SK-N-SH (cell line): ENCODE data around the gene SEC14L2. TPM values are rescaled to one million over a fixed set of nuclear protein-coding genes. Genes with fewer than 3 reads are reported as not detected.

Source experiments
- CTCF ChIA-PET: fragments of 300-600, 350-600 bp; formaldehyde crosslinking; extraction: SDS; loops from one replicate; lab custom pipeline; 2021; lab: Yijun Ruan, JAX
- POLR2A ChIA-PET: fragments of 350-600 bp; sonication (Branson Sonifier 250); formaldehyde crosslinking; extraction: SDS; loops from one replicate; lab custom pipeline; 2020; ENCODE audit warnings: antibody characterized with exemption, inconsistent platforms; lab: Yijun Ruan, JAX
- DNase-seq: peaks from one replicate; pipeline ENCODE4 v3.0.0; 2012
- H2AFZ ChIP-seq: fragments of 200-600 bp; sonication (generic); 2 replicates; pipeline ENCODE4 v1.8.1; 2016; ENCODE audit warnings: antibody characterized with exemption, mild to moderate bottlenecking, low read depth
- H3F3A ChIP-seq: fragments of 200-600 bp; sonication (generic); replicated peaks from 2 replicates; pipeline ENCODE3; 2016; ENCODE audit warnings: antibody characterized with exemption, mild to moderate bottlenecking; ENCODE audit not compliant: insufficient read depth
- H3K27ac ChIP-seq, 2 experiments: fragments of 200-500 bp in 1 of 2; fragments of 200-600 bp in 1 of 2; sonication (Bioruptor generic) in 1 of 2; sonication (generic), shearing (Covaris generic) in 1 of 2; 2 replicates each; pipeline versions ENCODE4 v1.5.1 to v1.6.1; 2014 to 2016; ENCODE audit warnings: low read depth in 2 of 2, inconsistent platforms in 1 of 2, low read length in 1 of 2, mild to moderate bottlenecking in 1 of 2, mixed read lengths in 1 of 2
- H3K27me3 ChIP-seq: fragments of 200-600 bp; sonication (generic), shearing (Covaris generic); 2 replicates; pipeline ENCODE4 v1.6.1; 2016; ENCODE audit warnings: mixed run types; ENCODE audit not compliant: insufficient read depth
- H3K36me3 ChIP-seq, 2 experiments: fragments of 200-500 bp in 1 of 2; fragments of 200-600 bp in 1 of 2; sonication (Bioruptor generic) in 1 of 2; sonication (generic) in 1 of 2; replicated peaks in 1 of 2; 2 replicates each; pipeline versions ENCODE3 to v1.5.1; 2014 to 2016; ENCODE audit warnings: low read length in 1 of 2, mild to moderate bottlenecking in 1 of 2; ENCODE audit not compliant: insufficient read depth in 2 of 2, control insufficient read depth in 1 of 2
- H3K4me1 ChIP-seq, 2 experiments: fragments of 200-500 bp in 1 of 2; fragments of 200-600 bp in 1 of 2; sonication (Bioruptor generic) in 1 of 2; sonication (generic), shearing (Covaris generic) in 1 of 2; 2 replicates each; pipeline versions ENCODE4 v1.5.1 to v1.6.1; 2014 to 2016; ENCODE audit warnings: low read depth in 1 of 2, low read length in 1 of 2, mixed run types in 1 of 2; ENCODE audit not compliant: insufficient read depth in 2 of 2, control insufficient read depth in 1 of 2
- H3K4me2 ChIP-seq: fragments of 200-600 bp; sonication (generic), shearing (Covaris generic); 2 replicates; pipeline ENCODE4 v1.6.1; 2017; ENCODE audit warnings: mixed run types
- H3K4me3 ChIP-seq, 2 experiments: fragments of 200-500 bp in 1 of 2; fragments of 200-600 bp in 1 of 2; sonication (Bioruptor generic) in 1 of 2; sonication (generic), shearing (Covaris generic) in 1 of 2; 2 replicates each; pipeline versions ENCODE4 v1.5.1 to v1.8.1; 2014 to 2016; ENCODE audit warnings: low read depth in 2 of 2, inconsistent platforms in 1 of 2, low read length in 1 of 2, mild to moderate bottlenecking in 1 of 2, mixed read lengths in 1 of 2, moderate library complexity in 1 of 2
- H3K79me2 ChIP-seq: fragments of 200-600 bp; sonication (generic); 2 replicates; pipeline ENCODE4 v1.8.1; 2017; ENCODE audit warnings: mild to moderate bottlenecking; ENCODE audit not compliant: insufficient read depth
- H3K9ac ChIP-seq: fragments of 200-600 bp; sonication (generic); 2 replicates; pipeline ENCODE4 v1.6.1; 2017; ENCODE audit warnings: mixed run types
- H3K9me2 ChIP-seq: fragments of 200-600 bp; sonication (generic); 2 replicates; pipeline ENCODE4 v1.6.1; 2017; ENCODE audit warnings: mixed run types
- H3K9me3 ChIP-seq: fragments of 200-600 bp; sonication (generic); 2 replicates; pipeline ENCODE4 v1.6.1; 2017; ENCODE audit warnings: mixed run types, mild to moderate bottlenecking, moderate library complexity
- H4K20me1 ChIP-seq: fragments of 200-600 bp; sonication (generic); 2 replicates; pipeline ENCODE4 v1.6.1; 2017; ENCODE audit warnings: mild to moderate bottlenecking, mixed run types; ENCODE audit not compliant: insufficient read depth
- EZH2phosphoT487 ChIP-seq: fragments of 200-600 bp; sonication (generic); IDR thresholded peaks from 2 replicates; pipeline ENCODE4 v1.6.1; 2017; ENCODE audit warnings: low read depth, mixed run types, mild to moderate bottlenecking, antibody characterized with exemption, moderate library complexity, borderline replicate concordance
- FOXJ3 ChIP-seq: sonication (generic); formaldehyde crosslinking; IDR thresholded peaks from 2 replicates; pipeline ENCODE4 v1.5.1; 2020; ENCODE audit warnings: mild to moderate bottlenecking, missing genetic modification reagents
- FOXM1 ChIP-seq: IDR thresholded peaks from 2 replicates; pipeline ENCODE4 v1.4.0; 2012; ENCODE audit warnings: low read depth, mild to moderate bottlenecking
- GATA2 ChIP-seq: sonication (generic); formaldehyde crosslinking; IDR thresholded peaks from 2 replicates; pipeline ENCODE4 v1.5.0; 2020; ENCODE audit warnings: mild to moderate bottlenecking, missing genetic modification reagents
- RXRA ChIP-seq: IDR thresholded peaks from 2 replicates; pipeline ENCODE4 v1.4.0; 2012; ENCODE audit warnings: low read depth, mild to moderate bottlenecking, borderline replicate concordance
- SIN3A ChIP-seq: IDR thresholded peaks from 2 replicates; pipeline ENCODE4 v1.6.1; 2012; ENCODE audit warnings: low read depth, mild to moderate bottlenecking, low read length, moderate library complexity, borderline replicate concordance
- TAF1 ChIP-seq: IDR thresholded peaks from 2 replicates; pipeline ENCODE4 v1.6.1; 2012; ENCODE audit warnings: low read depth, mild to moderate bottlenecking, low read length, moderate library complexity, borderline replicate concordance
- TCF12 ChIP-seq: IDR thresholded peaks from 2 replicates; pipeline ENCODE4 v1.4.0; 2012
- WGBS: methylation state at CpG from one replicate; pipeline ENCODE4 v1.1.6; 2017; ENCODE audit warnings: low lambda C conversion rate; 5-methylcytosine and 5-hydroxymethylcytosine counted together
- polyA plus RNA-seq, 3 experiments: library from polyadenylated mRNA; depleted of rRNA; stranded (reverse); fragments of >200 nt; gene quantifications; 2 replicates each; pipeline ENCODE4 v1.2.3, GENCODE V29; 2012
- TF ChIP-seq, protein P1 (sequence below): IDR thresholded peaks from 2 replicates; pipeline ENCODE4 v1.4.0; 2012; ENCODE audit warnings: low read depth, borderline replicate concordance
- TF ChIP-seq, protein P2 (sequence below): IDR thresholded peaks from 2 replicates; pipeline ENCODE4 v1.4.0; 2012; ENCODE audit warnings: low read depth
- TF ChIP-seq, protein P3 (sequence below): fragments of 200-600 bp; sonication (generic); IDR thresholded peaks from 2 replicates; pipeline ENCODE4 v1.6.1; 2017; ENCODE audit warnings: antibody characterized with exemption, mild to moderate bottlenecking, moderate library complexity
- TF ChIP-seq, protein P4 (sequence below): fragments of 150-350 bp; IDR thresholded peaks from 2 replicates; pipeline ENCODE4 v1.6.1; 2017; ENCODE audit warnings: antibody characterized with exemption, low read length, low read depth, borderline replicate concordance
- TF ChIP-seq, protein P5 (sequence below): IDR thresholded peaks from 2 replicates; pipeline ENCODE4; 2012

SEC14L2 gene
- polyA plus RNA-seq, 1 of the 3 experiments (the other 2 are of a cell fraction) = 14.0 TPM

DNA sequence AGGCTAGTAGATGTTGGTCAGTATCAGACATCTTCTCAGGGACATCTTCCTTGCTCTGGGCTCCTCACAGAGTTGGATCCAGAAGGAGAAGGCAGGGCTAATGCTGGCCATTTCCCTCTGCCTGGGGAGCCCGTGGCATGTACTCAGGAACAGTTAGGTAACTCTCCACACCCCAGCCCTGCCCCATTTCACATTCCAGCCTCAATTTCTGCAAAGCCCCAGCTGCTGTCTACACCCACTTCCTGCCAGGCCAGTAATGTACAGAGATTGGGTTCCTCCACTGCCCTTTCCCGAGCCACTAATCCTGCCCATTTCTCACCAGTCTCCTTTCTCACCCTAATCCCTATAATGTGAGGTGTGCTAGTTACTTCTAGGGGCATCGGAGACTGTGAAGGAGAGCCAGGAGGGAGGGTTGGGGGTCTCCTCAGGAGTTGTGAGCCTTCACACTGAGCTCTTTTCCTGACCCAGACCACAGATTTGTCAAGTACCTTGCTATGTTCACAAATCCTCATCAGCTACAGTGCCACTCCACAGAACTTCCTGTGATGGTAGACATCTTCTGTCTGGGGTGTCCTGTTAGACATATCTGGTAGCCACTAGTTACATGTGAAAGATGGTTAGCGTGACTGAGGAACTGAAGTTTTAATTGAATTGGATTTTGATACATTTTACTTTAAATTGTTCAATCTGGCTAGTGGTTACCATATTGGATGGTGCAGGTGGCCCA is 76.3 kb downstream of the SEC14L2 start:
- no peak overlapping the region for H3K27ac ChIP-seq
- no peak overlapping the region for H2AFZ ChIP-seq
- H3K9me2 ChIP-seq = no peaks in the 10 kb centered on the region
- H3K36me3 ChIP-seq = no peaks in the 10 kb centered on the region
- no peak overlapping the region for H3K9ac ChIP-seq
- WGBS = 31% methylated on average over 3 of the region's 4 CpGs
- ChIA-PET CTCF (interaction anchor here (1.2 to 5.4 kb wide), 2 partner anchors 12 to 185 kb away, joined by 3 to 28 read pairs; no protein-coding TSS in a partner anchor), POLR2A (no interaction called here)
- TF ChIP-seq, protein P1, sequence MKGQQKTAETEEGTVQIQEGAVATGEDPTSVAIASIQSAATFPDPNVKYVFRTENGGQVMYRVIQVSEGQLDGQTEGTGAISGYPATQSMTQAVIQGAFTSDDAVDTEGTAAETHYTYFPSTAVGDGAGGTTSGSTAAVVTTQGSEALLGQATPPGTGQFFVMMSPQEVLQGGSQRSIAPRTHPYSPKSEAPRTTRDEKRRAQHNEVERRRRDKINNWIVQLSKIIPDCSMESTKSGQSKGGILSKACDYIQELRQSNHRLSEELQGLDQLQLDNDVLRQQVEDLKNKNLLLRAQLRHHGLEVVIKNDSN = no peak
- TF ChIP-seq TAF1 (no peak), SIN3A (no peak), EZH2phosphoT487 (no peak), RXRA (no peak), GATA2 (no peak), TCF12 (no peak), FOXM1 (no peak), FOXJ3 (CRISPR knock-in tag) (no peak)
- TF ChIP-seq, protein P2, sequence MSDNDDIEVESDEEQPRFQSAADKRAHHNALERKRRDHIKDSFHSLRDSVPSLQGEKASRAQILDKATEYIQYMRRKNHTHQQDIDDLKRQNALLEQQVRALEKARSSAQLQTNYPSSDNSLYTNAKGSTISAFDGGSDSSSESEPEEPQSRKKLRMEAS = no peak
- TF ChIP-seq, protein P3, sequence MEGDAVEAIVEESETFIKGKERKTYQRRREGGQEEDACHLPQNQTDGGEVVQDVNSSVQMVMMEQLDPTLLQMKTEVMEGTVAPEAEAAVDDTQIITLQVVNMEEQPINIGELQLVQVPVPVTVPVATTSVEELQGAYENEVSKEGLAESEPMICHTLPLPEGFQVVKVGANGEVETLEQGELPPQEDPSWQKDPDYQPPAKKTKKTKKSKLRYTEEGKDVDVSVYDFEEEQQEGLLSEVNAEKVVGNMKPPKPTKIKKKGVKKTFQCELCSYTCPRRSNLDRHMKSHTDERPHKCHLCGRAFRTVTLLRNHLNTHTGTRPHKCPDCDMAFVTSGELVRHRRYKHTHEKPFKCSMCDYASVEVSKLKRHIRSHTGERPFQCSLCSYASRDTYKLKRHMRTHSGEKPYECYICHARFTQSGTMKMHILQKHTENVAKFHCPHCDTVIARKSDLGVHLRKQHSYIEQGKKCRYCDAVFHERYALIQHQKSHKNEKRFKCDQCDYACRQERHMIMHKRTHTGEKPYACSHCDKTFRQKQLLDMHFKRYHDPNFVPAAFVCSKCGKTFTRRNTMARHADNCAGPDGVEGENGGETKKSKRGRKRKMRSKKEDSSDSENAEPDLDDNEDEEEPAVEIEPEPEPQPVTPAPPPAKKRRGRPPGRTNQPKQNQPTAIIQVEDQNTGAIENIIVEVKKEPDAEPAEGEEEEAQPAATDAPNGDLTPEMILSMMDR = no peak
- TF ChIP-seq, protein P4, sequence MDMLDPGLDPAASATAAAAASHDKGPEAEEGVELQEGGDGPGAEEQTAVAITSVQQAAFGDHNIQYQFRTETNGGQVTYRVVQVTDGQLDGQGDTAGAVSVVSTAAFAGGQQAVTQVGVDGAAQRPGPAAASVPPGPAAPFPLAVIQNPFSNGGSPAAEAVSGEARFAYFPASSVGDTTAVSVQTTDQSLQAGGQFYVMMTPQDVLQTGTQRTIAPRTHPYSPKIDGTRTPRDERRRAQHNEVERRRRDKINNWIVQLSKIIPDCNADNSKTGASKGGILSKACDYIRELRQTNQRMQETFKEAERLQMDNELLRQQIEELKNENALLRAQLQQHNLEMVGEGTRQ = no peak
- TF ChIP-seq, protein P5, sequence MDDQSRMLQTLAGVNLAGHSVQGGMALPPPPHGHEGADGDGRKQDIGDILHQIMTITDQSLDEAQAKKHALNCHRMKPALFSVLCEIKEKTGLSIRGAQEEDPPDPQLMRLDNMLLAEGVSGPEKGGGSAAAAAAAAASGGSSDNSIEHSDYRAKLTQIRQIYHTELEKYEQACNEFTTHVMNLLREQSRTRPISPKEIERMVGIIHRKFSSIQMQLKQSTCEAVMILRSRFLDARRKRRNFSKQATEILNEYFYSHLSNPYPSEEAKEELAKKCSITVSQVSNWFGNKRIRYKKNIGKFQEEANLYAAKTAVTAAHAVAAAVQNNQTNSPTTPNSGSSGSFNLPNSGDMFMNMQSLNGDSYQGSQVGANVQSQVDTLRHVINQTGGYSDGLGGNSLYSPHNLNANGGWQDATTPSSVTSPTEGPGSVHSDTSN = no peak
- H3K27me3 ChIP-seq = peaks cover 40% of the 10 kb centered on the region; the same call in 1 of the 2 replicates
- no peak overlapping the region for H3K4me2 ChIP-seq
- no peaks in the 10 kb centered on the region for H3K79me2 ChIP-seq
- no peaks in the 10 kb centered on the region for H4K20me1 ChIP-seq
- no peak overlapping the region for H3K4me3 ChIP-seq
- no peak for DNase-seq
- no peaks in the 10 kb centered on the region for H3K4me1 ChIP-seq
- no peaks in the 10 kb centered on the region for H3K9me3 ChIP-seq
- H3F3A ChIP-seq = no peaks in the 10 kb centered on the region
